NCI-H2227 treated with DMSO at 0.1 percent for 48 hours (cell line): ENCODE measurements around the gene FGF11.
A peak's percentile ranks its signal among the peaks of the same experiment; 100 is the strongest.
"Not testable (repeated sequence)": the region's sequence is repeated elsewhere in the genome, so short reads cannot be mapped to it uniquely, and the experiment has no call there.

Source experiments
- DNase-seq: peaks from one replicate; lab custom pipeline; 2025; lab: John Stamatoyannopoulos, UW

The FGF11 gene

DNA sequence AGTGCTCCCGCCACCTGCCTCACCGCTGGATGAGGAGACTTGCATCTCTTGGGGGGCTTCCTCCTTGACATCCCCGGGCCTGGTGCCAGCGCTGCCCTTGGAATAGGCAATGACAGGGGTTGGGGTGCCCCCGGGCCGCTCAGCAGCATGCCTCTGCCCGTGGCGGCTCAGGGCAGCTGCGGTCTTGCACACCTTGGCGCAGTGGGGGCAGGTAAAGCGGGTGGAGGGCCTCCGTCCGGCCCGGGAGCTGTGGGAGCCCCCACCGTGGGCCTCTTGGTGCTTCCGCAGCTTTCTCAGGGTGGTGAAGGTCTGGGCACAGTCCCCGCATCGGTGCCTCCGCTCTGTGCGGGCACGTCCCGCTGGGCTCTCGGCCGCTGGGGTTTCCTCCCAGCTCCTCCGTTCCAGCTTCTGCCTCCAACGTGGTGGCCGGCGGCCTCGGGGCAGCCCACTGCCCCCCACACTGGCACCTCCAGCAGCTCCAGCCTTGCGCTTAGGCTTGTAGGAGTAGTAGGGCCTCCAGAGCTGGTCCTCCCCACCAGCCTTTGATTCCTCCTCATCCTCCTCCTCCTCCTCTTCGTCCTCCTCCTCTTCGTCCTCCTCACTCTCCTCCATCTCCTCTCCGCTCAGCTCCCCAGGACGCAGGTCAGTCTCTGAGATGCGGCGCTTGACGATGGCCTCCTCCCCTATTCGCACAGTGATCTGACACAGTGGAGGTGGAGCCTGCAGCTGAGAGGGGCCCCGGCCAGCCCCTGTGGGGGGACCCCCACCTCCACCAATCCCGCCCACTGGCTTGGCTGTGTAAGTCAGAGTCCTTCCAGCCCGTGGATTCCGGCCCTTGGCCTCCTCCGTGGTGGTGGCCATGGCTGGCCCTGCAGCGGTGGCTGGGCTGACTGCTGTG, 23.4 kb downstream of the FGF11 start:
- no peak for DNase-seq

DNA sequence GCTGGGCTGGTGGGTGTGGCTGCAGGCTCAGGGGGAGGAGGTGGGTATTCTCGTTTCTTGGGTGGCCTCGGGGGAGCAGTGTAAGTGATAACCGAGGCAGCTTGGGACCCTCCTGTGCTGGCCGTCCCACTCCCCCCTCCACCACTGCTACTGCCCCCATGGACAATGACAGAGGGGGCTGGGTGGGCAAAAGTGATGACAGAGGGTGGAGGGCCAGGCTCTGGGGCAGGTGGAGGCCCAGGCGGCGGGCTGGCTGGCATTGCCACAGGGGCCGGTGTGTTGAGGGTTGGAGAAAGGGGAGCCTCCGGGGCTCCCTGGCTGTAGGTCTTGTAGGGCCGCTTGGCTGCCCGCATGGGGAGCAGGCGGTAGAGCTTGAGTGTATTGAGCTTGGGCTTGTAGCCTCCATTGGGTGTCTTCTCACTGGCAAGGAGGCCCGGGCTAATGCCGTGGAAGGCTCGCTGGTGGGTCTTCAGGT, 24.1 kb downstream of the FGF11 start:
- DNase-seq, result no peak

DNA sequence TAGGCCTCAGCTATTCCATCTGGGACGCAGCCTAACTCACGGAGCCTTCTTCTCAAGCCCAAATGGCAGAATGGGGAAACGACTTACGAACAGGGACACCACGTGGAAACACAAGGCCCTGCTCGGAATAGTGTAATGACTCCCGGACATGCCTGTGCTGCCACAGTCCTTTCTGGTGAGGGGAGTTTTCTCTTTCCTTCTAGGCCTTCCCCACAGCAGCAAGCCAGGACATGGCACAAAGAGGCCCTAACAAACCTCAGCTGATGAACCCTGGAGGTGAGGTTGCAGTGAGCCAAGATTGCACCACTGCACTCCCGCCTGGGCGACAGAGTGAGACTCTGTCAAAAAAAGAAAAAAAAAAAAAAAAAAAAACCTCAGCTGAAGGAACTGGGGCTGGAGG, 24.8 kb downstream of the FGF11 start:
- DNase-seq, result no peak

DNA sequence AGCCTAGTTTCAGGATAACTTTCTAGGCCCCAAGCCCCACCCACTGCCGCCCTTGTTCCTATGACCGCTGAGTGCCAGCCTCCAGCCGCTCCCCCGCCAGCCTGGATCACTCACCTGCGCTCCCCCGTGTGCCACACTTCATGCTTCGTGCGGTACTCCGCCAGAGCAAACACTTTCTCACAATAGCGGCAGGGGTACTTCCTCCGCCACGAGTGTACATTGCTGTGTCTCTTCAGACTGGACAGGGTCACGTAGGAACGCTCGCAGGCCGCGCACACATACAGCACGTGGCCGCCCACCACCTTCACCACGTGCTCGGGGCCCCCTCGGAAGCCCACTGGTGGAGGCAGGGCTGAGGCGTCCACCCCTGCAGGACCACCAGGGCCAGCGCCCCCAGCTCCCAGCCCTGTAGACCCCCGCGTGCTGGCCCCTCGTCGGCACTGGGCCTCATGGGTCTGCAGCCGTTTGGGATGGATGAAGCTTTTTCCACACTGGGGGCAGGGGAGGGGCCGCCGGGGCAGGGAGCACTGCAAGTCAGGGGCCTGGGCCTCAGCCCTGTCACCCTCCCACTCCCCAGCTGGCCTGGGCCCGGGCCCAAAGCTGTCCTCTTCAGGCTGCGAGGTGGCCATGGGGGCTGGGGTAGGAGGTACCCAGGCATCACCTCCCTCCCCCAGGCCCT, 26.4 kb downstream of the FGF11 start:
- no peak for DNase-seq

DNA sequence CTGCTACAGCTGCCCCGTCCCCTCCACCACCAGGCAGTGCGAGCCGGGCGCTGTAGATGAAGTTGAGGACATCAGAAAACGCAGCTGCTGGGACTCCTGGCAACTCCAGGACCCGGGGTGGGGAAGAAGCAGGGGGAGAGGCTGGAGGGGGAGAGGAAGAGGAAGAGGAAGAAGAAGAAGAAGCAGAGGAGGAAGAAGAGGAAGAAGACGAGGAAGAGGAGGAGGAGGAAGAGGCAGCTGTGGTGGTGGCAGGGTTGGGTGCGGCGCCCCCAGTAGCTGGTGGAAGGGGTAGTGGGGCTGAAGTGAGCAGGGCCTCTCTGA, 27.0 kb downstream of the FGF11 start:
- DNase-seq, result no peak

DNA sequence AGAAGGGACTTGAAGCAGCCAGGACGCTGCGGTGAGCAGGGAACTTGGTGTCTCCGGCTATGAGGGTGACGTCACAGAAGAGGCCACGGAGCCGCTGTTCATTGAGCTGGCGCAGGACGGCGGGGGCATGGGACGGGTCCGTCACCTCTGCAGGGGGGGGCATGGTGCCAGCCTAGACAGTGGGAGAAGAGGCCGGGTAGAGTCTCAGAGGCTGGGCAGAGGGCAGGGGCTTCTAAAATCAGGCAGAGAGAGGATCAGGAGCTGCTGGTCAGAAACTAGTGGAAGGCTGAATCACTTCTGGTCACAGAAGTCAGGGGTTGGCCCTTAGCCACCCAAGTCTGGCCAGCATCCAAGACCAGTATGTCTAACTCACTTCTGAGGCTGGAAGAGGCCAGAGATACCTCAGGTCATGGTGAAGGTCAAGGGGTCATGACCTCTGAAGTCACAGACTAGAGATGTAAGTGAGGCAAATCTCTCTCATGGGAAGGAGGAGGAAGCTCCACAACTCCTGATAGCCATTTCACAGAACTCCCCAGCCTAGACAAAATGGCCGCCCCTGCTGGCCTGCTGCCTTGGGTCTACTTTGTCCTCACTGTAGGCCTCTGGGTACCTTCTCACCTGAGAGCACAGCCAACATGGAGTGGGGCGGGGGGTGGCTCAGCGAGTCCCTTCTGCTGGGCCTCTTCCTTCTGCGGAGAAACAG, 27.5 kb downstream of the FGF11 start:
- DNase-seq, result no peak

DNA sequence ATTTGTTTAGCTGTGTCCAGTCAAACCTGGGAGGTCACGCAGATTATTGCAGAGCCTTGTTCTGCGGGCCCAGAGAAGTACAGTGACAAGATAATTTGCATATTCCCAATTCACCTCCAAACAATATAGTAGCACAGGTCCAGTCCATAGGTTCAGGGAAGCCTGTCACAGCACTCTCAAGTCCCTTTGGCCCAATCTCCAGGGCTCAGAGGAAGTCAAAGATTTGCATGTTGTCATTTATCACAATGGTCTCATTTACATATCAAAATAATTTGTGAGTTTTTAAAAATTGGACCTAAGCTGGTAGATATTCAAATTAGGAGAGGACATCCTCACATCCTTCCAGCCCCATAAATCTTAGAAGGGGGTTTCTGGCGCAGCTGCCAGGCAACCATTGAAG, 28.2 kb downstream of the FGF11 start:
- DNase-seq, result no peak

DNA sequence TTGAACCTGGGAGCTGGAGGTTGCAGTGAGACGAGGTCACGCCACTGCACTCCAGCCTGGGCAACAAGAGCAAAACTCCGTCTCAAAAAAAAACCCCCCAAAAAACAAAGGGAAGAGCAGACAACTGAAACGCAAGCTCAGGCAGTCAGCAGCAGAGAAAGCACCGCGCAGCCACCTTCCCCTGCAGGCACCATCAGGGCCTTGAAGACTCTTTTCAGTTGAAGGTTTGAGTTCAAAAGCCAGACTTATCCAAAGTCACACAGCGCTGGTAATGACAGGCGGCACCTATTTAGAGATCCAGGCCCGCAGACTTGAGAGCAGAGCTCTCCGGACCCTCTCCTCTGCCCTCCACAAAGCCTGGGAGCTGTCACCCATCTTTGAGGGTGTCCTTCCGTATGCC, 29.0 kb downstream of the FGF11 start:
- DNase-seq, result no peak

DNA sequence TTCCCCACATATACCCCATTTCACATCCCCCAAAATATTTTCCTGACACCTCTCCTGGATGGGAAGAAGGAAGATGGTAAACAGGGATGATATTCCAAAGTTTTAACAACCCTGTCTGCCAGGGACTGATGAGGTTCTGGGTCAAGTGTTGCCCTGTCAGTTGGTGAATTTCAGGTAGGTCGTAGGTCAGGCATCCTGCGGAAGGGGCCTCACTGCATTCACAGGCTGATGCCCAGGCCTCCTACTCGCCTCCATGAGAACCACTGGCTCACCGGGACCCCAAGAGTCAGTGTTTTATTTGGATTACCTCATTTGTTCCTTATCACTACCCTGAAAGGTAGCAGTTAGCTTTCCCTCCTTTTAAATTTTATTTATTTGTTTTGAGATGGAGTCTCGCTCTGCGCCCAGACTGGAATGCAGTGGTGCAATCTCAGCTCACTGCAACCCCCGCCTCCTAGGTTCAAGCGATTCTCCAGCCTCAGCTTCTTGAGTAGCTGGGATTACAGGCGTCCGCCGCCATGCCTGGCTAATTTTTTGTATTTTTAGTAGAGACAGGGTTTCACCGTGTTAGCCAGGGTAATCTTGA, 29.6 kb downstream of the FGF11 start:
- DNase-seq, result no peak

DNA sequence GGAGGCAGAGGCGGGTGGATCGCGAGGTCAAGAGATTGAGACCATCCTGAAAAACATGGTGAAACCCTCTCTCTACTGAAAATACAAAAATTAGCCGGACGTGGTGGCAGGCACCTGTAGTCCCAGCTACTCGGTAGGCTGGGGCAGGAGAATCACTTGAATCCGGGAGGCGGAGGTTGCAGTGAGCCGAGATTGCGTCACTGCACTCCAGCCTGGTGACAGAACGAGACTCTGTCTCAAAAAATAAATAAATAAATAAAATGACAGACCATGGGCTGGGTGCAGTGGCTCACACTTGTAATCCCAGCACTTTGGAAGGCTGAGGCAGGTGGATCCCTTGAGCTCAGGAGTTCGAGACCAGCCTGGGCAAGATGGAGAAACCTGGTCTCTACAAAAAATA, 30.5 kb downstream of the FGF11 start:
- not testable (repeated sequence) for DNase-seq

DNA sequence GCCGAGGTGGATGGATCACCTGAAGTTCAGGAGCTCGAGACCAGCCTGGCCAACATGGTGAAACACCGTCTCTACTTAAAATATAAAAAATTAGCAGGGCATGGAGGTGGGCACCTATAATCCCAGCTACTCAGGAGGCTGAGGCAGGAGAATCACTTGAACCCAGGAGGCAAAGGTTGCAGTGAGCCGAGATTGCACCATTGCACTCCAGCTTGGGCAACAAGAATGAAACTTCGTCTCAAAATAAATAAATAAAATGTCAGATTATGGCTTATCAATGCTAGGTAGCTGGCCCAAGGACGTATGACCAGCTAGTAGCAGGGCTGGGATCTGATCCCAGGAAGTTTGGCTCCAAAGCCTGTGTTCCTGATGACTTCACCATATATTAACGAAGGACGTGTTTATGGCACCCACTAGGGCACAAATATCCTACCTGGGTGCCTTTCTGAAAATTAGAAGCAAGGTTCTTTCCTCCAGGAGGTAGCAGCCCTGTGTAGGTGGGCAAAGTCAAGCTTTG, 31.2 kb downstream of the FGF11 start:
- not testable (repeated sequence) for DNase-seq

DNA sequence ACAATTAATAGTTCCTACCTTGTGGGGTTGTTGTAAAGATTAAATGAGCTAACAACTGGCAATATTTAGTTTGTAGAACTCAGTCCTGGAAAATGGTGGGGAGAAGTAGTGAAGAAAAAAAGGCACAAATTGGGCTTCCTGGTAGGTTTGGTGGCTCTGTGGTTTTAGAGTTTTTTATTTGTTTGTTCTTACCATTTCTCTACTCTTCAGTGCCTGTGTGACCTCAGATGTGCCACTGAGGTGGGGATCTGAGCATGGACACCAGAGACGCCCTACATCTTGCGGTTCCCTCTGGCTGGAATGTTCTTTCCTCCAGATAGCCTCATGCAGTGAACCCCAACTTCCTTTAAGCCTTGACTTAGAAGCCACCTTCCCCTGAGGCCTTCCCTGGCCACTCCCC, 32.4 kb downstream of the FGF11 start:
- DNase-seq, result no peak

DNA sequence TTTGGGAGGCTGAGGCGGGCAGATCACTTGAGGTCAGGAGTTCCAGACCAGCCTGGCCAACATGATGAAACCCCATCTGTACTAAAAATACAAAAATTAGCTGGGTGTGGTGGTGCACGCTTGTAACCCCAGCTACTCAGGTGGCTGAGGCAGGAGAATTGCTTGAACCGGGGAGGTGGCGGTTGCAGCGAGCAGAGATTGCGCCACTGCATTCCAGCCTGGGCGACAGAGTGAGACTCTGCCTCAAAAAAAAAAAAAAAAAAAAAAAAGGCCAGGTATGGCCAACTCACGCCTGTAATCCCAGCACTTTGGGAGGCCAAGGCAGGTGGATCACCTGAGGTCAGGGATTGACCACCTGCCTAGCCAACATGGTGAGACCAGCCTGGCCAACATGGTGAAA, 35.5 kb downstream of the FGF11 start:
- not testable (repeated sequence) for DNase-seq

DNA sequence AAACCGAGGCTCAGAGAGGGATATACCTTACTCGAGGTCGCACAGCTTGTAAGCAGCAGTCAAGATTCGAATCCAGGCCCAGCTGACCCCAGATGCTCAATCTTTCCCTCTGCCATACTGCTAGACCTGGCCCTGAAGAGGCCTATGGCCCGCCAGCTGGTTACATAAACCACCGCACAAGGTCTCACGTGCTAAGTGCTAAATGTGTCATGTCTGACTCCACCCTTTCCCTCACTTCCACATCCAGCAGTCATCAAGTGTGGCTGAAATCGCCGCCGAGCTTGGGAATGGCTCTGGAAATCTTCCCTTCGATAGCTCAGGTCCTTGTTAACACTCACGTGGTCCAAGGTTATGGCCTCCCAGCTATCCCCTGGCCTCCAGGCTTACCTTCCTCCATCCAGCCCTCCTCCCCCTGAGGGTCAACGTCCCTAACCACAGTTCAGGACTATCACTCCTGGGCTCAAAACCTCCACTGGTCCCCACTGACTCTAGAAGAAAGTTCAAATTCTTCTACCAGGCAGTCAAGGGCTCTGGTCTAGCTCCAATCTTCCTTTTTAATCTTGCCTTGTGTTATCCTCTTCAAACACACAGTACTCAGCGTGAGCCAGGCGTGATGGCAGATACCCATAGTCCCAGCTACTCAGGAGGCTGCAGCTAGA, 36.6 kb downstream of the FGF11 start:
- no peak for DNase-seq

DNA sequence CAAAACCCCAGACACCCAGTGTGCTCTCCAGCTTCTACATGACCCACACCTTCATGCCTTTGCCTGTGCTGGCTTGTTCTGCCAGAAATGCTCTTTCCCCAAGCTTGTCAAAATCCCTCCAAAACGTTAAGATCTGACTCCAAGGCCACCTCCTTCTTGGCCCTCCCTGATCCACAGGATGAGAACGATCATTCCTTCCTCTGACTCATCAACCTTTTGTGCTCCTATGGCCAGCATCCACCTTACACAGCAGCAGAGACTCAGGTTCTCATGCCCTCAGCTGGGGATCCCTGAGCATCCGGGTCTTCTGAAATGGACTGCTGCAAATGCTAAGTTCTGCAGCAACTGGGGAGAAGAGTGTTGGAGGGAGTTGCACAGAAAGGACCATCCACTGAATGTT, 37.2 kb downstream of the FGF11 start:
- no peak for DNase-seq

DNA sequence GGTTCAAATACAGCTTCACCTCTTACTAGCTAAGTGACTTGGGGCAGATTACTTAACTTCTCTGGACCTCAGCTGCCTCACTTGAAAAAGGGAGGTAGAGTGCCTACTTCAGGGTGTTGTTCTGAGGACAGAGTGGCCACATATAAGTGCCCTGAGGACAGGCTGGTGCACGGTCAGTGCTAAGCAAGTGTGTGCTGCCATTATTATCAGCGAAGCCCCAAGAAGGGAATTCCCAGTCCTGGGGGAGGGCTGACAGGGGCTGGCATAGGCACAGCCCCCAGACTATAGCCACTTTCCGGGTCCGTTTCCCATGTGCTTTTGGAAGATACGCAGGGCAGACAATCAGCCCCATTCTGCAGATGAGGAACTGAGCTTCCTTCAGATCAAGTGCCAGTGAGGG, 37.6 kb downstream of the FGF11 start:
- DNase-seq, result no peak

DNA sequence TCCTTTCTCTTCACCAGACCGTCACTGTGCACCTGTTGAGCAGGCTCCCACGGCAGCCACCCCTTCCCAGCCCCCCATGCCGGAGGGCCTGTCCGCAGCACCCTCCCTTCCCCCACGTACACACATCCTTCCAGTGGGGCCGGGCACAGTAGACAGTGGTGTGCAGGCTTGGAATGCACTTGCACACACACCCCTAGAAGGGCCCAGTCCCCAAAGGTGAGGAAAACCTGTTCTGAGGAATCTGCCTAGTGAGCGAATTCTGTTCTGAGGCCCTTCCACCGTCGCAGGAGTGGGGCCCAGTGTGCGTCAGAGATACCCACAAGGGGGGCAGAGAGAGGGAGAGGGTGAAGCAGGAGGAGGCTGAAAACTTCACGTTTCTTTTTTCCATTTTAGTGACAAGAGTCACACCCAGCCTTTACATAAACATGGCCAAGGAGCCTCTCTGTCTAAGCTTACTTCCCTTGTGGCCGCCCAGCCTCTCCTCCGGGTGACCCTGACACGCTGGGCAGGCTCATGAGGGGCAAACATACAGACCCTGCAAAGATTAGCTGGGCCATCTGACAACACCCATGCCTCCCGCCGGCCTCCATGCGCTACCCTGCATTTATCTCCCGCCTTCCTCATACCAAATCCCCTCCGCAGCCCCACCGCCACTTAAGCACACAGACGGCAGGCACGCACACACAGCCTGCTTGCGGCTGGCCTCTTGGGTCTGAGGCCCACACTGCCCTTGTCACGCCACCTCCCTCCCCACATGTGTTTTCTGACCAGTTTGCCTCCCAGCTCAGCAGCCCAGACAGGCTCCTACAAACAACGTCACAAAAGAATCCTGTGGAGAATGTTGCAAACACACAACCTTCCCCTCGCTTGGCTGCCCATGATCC, 38.3 kb downstream of the FGF11 start:
- peak; percentile 38 for DNase-seq

DNA sequence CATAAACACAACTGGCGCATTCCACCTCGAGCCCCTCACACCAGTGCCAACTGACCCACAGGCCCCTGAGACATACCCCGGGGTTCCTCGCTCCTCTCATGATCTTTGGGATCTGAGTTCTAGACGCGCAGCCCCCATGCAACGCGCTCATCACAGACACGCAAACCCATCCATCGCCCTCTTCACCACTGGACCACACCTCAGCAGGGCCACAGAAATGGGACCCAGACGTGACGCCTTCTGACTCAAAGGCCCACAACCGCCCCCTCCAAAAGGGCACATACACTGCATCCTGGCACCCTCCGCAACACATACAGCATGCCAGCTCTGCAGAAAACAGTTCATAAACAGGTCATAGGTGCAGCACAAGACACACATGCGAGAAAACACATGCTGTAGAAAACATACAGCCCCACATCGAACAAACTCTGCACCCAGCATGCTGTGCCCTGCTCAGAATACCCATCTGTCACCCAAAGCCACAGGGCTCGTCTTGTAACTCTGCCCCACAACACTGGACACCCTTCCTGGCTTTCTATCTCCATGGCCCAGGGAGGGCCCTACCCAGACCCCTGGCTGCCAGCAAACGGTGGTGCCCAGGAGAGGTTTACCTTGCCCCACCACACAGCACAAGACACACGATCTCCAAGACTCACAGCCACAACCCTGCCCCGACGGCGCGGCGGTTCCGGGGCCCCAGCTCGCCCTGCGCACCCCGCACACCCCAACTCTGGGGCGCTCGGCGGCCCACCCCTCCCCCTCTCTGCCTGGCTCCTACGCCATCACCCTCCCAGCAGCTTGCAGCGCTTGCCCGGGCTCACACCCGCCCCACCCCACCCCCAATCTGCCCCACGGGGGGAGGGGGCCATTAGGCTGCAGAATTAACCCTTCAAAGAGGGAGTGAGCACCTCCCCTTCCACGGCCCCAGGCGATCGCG, 39.2 kb downstream of the FGF11 start:
- DNase-seq, result no peak

DNA sequence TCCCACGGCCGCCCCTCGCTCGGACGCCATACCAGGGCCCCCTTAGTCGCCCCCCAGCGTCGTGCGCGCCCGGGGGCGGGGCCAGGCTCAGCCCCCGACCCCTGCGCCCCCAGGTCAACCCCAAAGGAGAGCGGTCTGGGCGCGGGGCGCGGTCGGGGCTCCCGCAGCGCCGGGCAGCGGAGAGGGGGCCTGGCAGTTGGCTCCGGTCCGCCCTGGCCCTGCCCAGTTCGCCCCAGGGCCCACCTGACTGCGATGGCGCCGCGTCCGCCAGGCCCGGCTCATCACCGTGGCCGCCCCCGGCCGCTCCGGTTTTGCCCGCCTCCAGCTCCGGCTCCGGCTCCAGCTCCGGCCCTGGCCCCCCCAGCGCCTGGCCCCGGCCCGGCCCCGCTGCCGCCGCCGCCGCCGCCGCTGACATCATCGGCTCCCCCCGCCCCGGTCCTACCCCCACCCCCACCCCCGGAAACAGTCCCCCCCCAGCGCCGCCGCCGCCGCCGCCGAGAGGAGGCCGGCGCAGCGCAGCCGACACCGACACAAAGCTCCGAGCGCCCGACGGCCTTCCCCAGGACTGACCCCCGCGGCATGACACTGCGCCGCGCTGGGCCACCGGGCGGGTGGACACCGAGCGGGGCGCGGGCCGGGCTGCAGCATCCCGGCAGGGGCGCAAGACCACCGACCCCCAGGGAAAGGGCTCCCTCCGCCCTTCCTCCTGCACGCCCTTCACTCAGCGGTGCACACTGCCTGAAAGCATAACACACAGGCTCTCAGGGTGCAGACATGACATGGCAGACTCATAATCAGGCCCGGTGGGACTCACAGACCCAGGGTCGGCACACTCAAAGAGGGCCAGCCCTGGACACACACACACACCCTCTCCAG, 40.1 kb downstream of the FGF11 start, which contains the start of gene ZBTB4:
ZBTB4 (minus strand) TSS at position 419 of the 876 bp plus-strand sequence. CDS start 12,830 bp downstream, outside the sequence.
- DNase-seq, result no peak
